NCI-H187 treated with DMSO at 0.1 percent for 48 hours (cell line): ENCODE results near the gene PLET1.
"Not testable (repeated sequence)": the region's sequence is repeated elsewhere in the genome, so short reads cannot be mapped to it uniquely, and the experiment has no call there.

Source experiments
- DNase-seq: peaks from one replicate; lab custom pipeline; 2025; lab: John Stamatoyannopoulos, UW

The PLET1 gene

GRCh38 chr11:112211536-112211935, 49.1 kb downstream of the PLET1 start:
- no peak for DNase-seq

GRCh38 chr11:112210890-112211289, 49.8 kb downstream of the PLET1 start:
- no peak for DNase-seq

- no peak for DNase-seq
Observed at GRCh38 chr11:112206071-112206470, 54.6 kb downstream of the PLET1 start.

GRCh38 chr11:112200252-112200651, 60.4 kb downstream of the PLET1 start:
- no peak for DNase-seq

- not testable (repeated sequence) for DNase-seq
Observed at GRCh38 chr11:112199101-112199500, 61.6 kb downstream of the PLET1 start.
